ENCODE results near the gene DDIT3.
A peak's percentile ranks its signal among the peaks of the same experiment; 100 is the strongest.
"Not testable (repeated sequence)": the region's sequence is repeated elsewhere in the genome, so short reads cannot be mapped to it uniquely, and the experiment has no call there.

The DDIT3 gene

GRCh38 chr12:57511588-57512325, 8.6 kb downstream of the DDIT3 start:
- DNase-seq, result no peak

DNA sequence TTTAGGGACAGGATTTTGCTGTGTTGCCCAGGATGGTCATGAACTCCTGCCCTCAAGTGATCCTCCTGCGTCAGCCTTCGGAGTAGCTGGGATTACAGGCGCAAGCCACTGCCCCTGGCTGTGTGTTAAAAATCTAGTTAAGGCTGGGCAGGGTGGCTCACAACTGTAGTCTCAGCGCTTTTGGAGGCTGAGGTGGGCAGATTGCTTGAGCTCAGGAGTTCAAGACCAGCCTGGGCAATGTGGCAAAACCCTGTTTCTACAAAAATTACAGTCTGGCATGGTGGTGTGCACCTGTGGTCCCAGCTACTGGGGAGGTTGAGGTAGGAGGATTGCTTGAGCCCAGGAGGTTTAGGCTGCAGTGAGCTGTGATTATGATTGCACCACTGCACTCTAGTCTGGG, 9.2 kb downstream of the DDIT3 start:
- DNase-seq, result no peak

- DNase-seq, result not testable (repeated sequence)
Observed at GRCh38 chr12:57507796-57508195, 12.5 kb downstream of the DDIT3 start.

DNA sequence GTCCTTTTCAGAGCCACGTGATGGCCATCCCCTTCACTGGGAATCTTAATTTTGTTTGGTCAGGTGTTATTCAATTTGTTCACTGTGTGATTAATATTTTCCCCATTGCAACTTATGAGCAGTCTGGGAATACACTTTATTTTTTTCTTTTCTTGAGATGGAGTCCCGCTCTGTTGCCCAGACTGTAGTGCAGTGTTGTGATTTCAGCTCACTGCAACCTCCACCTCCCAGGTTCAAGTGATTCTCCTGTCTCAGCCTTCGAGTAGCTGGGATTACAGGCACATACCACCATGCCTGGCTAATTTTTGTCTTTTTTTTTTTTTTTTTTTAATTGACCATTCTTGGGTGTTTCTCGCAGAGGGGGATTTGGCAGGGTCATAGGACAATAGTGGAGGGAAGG, 13.8 kb downstream of the DDIT3 start:
- not testable (repeated sequence) for DNase-seq

GRCh38 chr12:57502311-57502969, 17.9 kb downstream of the DDIT3 start:
- not testable (repeated sequence) for DNase-seq

DNA sequence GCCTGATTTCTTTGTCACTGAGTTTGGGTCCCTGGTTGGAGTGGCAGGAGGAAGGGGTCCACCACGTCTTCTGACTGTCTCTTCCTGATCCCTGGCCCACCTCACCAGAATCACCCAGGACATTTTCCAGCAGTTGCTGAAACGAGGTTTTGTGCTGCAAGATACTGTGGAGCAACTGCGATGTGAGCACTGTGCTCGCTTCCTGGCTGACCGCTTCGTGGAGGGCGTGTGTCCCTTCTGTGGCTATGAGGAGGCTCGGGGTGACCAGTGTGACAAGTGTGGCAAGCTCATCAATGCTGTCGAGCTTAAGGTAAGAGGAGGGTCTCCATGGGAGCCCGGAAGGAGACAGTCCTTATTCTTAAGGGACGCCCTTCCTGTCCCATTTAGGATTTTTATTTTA, 20.1 kb downstream of the DDIT3 start:
- no peak for DNase-seq

DNA sequence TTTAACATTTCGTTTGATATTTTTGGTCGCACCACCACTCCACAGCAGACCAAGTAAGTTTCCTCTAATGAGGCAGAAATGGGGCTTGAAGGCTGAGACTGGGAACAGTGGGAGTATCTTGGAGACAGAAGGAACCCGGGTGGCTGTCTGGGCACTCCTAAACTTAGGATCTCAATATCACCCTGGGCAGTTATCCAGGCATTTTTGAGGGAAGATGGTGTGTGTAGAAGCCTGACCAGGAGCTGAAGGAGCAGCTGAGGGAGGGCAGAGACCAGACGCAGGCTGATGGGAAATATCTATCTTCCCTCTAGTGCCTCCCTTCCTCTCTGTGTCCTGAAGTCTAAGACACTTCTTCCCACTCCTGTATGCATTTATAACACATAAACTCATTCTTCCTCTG, 21.7 kb downstream of the DDIT3 start:
- no peak for DNase-seq

DNA sequence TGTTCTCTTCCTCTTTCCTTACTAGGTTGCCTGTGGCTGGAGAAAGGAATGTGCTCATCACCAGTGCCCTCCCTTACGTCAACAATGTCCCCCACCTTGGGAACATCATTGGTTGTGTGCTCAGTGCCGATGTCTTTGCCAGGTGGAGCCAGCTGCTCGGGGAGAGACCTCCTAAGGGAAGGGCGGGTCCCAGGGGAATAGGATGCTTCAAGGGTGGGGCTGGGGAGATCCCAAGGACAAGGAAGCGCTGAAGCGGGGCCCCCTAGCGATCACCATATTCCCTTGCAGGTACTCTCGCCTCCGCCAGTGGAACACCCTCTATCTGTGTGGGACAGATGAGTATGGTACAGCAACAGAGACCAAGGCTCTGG, 22.2 kb downstream of the DDIT3 start:
- no peak for DNase-seq

- DNase-seq, result no peak
Observed at GRCh38 chr12:57497223-57498131, 22.8 kb downstream of the DDIT3 start.

DNA sequence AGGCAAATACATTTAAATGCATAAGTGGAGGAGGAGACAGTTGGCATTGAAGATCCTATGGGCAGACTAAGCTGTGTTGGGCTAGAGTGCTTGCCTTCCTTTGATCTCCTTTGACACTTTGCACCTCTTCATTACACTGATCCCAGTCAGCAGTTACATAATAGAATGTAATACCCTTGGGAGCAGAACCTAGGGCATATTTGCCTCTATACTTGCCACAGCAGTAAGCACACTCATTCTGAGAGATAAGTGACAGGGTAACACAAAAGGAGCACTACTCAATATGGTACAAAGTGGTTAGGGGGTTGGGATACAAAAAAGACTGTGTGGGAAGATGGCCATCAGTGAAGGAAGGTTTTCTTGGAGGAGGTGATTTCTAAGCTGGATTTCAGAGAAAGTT, 23.5 kb downstream of the DDIT3 start:
- no peak for DNase-seq

DNA sequence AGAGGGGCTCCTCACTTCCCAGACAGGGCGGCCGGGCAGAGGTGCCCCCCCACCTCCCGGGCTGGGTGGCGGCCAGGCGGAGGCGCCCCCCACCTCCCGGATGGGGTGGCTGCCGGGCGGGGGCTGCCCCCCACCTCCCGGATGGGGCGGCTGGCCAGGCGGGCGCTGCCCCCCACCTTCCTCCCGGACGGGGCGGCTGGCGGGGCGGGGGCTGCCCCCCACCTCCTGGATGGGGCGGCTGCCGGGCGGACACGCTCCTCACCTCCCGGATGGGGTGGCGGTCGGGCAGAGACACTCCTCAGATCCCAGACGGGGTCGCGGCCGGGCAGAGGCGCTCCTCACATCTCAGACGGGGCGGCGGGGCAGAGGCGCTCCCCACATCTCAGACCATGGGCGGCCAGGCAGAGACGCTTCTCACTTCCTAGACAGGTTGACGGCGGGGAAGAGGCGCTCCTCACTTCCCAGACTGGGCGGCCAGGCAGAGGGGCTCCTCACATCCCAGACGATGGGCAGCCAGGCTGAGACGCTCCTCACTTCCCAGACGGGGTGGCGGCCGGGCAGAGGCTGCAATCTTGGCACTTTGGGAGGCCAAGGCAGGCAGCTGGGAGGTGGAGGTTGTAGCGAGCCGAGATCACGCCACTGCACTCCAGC, 25.1 kb downstream of the DDIT3 start:
- DNase-seq, result not testable (repeated sequence)

DNA sequence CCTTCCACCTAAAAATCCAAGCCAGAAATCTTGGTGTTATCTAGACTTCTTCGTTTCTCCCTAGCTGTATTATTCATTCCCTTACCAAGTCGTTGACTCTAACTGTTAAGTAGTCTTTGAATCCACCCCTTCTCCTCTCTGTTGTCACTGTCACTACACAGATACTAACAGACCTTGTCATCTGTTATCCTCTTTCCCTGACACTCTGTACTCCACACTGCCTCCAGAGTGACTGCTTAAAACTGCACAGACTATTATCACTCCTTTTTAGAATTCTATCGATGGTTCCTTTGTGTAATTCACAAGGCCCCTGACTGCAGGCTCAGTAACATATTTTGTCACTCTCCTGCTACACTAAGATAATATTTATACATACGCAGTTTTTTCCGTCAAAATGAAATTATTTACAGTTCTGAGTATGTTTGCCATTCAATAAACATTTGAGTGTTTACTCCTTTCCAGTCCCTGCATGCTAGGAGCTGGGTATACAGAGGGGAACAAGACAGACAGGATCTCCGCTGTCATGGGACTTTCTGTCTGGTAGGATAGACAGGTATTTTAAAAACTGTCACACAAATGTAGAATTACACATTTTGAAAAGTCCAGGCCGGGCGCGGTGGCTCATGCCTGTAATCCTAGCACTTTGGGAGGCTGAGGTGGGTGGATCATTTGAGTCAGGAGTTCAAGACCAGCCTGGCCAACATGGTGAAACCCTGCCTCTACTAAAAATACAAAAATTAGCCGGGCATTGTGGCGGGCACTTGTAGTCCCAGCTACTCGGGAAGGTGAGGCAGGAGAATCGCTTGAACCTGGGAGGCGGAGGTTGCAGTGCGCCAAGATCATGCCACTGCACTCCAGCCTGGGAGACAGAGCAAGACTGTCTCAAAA, 28.7 kb downstream of the DDIT3 start:
- DNase-seq, result no peak

- no peak for DNase-seq
Observed at GRCh38 chr12:57490126-57490525, 30.2 kb downstream of the DDIT3 start.

- no peak for DNase-seq
Observed at GRCh38 chr12:57489157-57489641, 31.1 kb downstream of the DDIT3 start.

GRCh38 chr12:57488402-57489156, 31.7 kb downstream of the DDIT3 start:
- no peak for DNase-seq

GRCh38 chr12:57487597-57488401, 32.5 kb downstream of the DDIT3 start, which contains the start of gene MARS1:
Gene MARS1, plus strand, starts transcription at chr12:57488068. Its CDS starts 23 bp downstream, at chr12:57488091.
- DNase-seq, result peak; percentile 94

- DNase-seq, result no peak
Observed at GRCh38 chr12:57487055-57487596, 33.2 kb downstream of the DDIT3 start.

GRCh38 chr12:57485695-57486094, 34.6 kb downstream of the DDIT3 start:
- no peak for DNase-seq

DNA sequence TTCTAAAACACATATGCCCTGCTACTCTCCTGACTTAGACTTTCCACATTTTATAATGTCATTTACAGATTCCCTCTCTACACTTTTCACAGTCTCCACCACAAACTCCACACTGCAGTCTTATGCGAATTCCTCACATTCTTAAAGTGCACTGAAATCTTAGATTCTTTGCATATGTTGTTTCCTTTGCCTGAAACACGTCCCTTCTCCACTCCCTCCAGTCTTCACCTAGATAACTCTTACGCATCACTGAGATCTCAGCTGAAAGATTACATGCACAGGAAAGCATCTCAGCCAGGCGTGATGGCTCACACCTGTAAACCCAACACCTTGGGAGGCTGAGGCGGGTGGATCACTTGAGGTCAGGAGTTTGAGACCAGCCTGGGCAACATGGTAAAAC, 36.8 kb downstream of the DDIT3 start:
- no peak for DNase-seq

- no peak for DNase-seq
Observed at GRCh38 chr12:57481671-57482070, 38.6 kb downstream of the DDIT3 start.

Measured in CD4-positive, alpha-beta T cell treated with Interleukin-15 for 1 hour (primary cell).